DOHH2 (cell line): Measurements from ENCODE around the gene PSMA8.

Source experiments
- H3F3A ChIP-seq: fragments of 200-600 bp; sonication (generic), shearing (Covaris generic); 2 replicates; pipeline ENCODE4 v1.6.0; 2016; ENCODE audit warnings: antibody characterized with exemption, mild to moderate bottlenecking; ENCODE audit not compliant: control insufficient read depth, insufficient read depth
- H3K27ac ChIP-seq: fragments of 200-600 bp; sonication (generic); 2 replicates; pipeline ENCODE4 v1.5.1; 2014; ENCODE audit warnings: low read depth, mild to moderate bottlenecking, low read length, moderate library complexity
- H3K27me3 ChIP-seq: fragments of 200-600 bp; sonication (generic); 2 replicates; pipeline ENCODE4 v1.6.1; 2014; ENCODE audit warnings: mild to moderate bottlenecking, low read length, mixed read lengths; ENCODE audit not compliant: control insufficient read depth
- H3K36me3 ChIP-seq: fragments of 200-600 bp; sonication (generic); 2 replicates; pipeline ENCODE4 v1.6.1; 2014; ENCODE audit warnings: mild to moderate bottlenecking, low read length, moderate library complexity, mixed read lengths; ENCODE audit not compliant: control insufficient read depth
- H3K4me1 ChIP-seq: fragments of 200-600 bp; sonication (generic); 2 replicates; pipeline ENCODE4 v1.6.1; 2014; ENCODE audit warnings: mild to moderate bottlenecking, low read length, mixed read lengths; ENCODE audit not compliant: control insufficient read depth
- H3K4me2 ChIP-seq: fragments of 200-600 bp; sonication (generic); 2 replicates; pipeline ENCODE4 v1.6.0; 2014; ENCODE audit warnings: mild to moderate bottlenecking, low read length, moderate library complexity
- H3K4me3 ChIP-seq: fragments of 200-600 bp; sonication (generic); 2 replicates; pipeline ENCODE4 v1.5.1; 2014; ENCODE audit warnings: mild to moderate bottlenecking, low read length, mixed read lengths
- H3K79me2 ChIP-seq: fragments of 200-600 bp; sonication (generic); 2 replicates; pipeline ENCODE4 v1.6.1; 2014; ENCODE audit warnings: mild to moderate bottlenecking, low read length, mixed read lengths; ENCODE audit not compliant: control insufficient read depth
- H3K9me2 ChIP-seq: fragments of 200-600 bp; sonication (generic); replicated peaks from 2 replicates; pipeline ENCODE4 v1.6.1; 2014; ENCODE audit warnings: mild to moderate bottlenecking, low read length, mixed read lengths; ENCODE audit not compliant: control insufficient read depth
- H3K9me3 ChIP-seq: fragments of 200-600 bp; sonication (generic); 2 replicates; pipeline ENCODE4 v1.6.1; 2014; ENCODE audit warnings: antibody characterized with exemption, low read length, mixed read lengths; ENCODE audit not compliant: control insufficient read depth, insufficient read depth
- H4K20me1 ChIP-seq: fragments of 200-600 bp; sonication (generic); 2 replicates; pipeline ENCODE4 v1.6.0; 2014; ENCODE audit warnings: low read depth, mild to moderate bottlenecking, antibody characterized with exemption, low read length, moderate library complexity; ENCODE audit not compliant: control insufficient read depth, insufficient read depth
- EZH2phosphoT487 ChIP-seq: fragments of 200-600 bp; sonication (generic); IDR thresholded peaks from 2 replicates; pipeline ENCODE4 v1.6.1; 2017; ENCODE audit warnings: borderline replicate concordance, mild to moderate bottlenecking, antibody characterized with exemption, low read length, moderate library complexity, mixed read lengths
- TF ChIP-seq, protein P1 (sequence below): fragments of 200-600 bp; sonication (generic); IDR thresholded peaks from one replicate; pipeline ENCODE4 v1.5.1; 2014; ENCODE audit warnings: antibody characterized with exemption, mild to moderate bottlenecking, low read depth, low read length; ENCODE audit not compliant: poor library complexity, severe bottlenecking

PSMA8 gene

GRCh38 chr18:26215247-26215970, 81.7 kb downstream of the PSMA8 start:
- no peaks in the 10 kb centered on the region for H3K36me3 ChIP-seq
- no peaks in the 10 kb centered on the region for H3K9me3 ChIP-seq
- H3K27ac ChIP-seq, result no peak overlapping the region
- TF ChIP-seq, protein P1, sequence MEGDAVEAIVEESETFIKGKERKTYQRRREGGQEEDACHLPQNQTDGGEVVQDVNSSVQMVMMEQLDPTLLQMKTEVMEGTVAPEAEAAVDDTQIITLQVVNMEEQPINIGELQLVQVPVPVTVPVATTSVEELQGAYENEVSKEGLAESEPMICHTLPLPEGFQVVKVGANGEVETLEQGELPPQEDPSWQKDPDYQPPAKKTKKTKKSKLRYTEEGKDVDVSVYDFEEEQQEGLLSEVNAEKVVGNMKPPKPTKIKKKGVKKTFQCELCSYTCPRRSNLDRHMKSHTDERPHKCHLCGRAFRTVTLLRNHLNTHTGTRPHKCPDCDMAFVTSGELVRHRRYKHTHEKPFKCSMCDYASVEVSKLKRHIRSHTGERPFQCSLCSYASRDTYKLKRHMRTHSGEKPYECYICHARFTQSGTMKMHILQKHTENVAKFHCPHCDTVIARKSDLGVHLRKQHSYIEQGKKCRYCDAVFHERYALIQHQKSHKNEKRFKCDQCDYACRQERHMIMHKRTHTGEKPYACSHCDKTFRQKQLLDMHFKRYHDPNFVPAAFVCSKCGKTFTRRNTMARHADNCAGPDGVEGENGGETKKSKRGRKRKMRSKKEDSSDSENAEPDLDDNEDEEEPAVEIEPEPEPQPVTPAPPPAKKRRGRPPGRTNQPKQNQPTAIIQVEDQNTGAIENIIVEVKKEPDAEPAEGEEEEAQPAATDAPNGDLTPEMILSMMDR, result no peak
- TF ChIP-seq EZH2phosphoT487, result no peak
- no peaks in the 10 kb centered on the region for H4K20me1 ChIP-seq
- peak overlapping the region; percentile 57 for H3K4me2 ChIP-seq
- no peaks in the 10 kb centered on the region for H3K79me2 ChIP-seq
- H3K9me2 ChIP-seq, result no peaks in the 10 kb centered on the region
- peak overlapping the region; percentile 51 for H3K4me3 ChIP-seq
- peaks cover 14% of the 10 kb centered on the region for H3K4me1 ChIP-seq
- H3K27me3 ChIP-seq, result no peaks in the 10 kb centered on the region
- 0 out of 2 replicates have a peak, but pooled peaks cover 4% of the 10 kb centered on the region for H3F3A ChIP-seq

GRCh38 chr18:26225022-26225693, 91.5 kb downstream of the PSMA8 start:
- Histone ChIP-seq H3K79me2 (peaks cover 37% of the 10 kb centered on the region), H3K27ac (no peak overlapping the region), H3K9me3 (no peaks in the 10 kb centered on the region), H3K4me2 (peak overlapping the region; percentile 79), H4K20me1 (no peaks in the 10 kb centered on the region), H3K27me3 (no peaks in the 10 kb centered on the region), H3K4me3 (no peak overlapping the region), H3F3A (no peaks in the 10 kb centered on the region), H3K9me2 (no peaks in the 10 kb centered on the region), H3K36me3 (peaks cover 6% of the 10 kb centered on the region), H3K4me1 (peaks cover 38% of the 10 kb centered on the region)
- TF ChIP-seq, protein P1, result no peak

DNA sequence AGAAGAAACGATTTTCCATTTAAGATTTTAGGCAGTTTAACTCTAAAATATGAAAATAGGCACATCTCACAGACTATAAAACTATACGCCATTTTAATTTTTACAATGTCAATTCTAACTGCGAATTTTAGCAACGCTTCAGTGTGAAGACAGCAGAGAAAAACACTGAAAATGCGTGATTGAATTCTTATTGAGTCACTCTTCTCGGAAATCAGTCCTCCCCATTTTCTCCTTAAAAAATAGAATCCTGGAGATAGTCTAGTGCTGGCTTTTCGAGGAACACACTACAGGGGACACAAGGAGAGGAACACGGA, 92.2 kb downstream of the PSMA8 start:
- H3K9me3 ChIP-seq, result no peaks in the 10 kb centered on the region; the same call in 1 of the 2 replicates
- peak overlapping the region; percentile 81 for H3K4me3 ChIP-seq
- peak overlapping the region; percentile 79 for H3K4me2 ChIP-seq
- H3K9me2 ChIP-seq, result no peaks in the 10 kb centered on the region
- peaks cover 44% of the 10 kb centered on the region for H3K79me2 ChIP-seq
- no peaks in the 10 kb centered on the region for H4K20me1 ChIP-seq
- H3K27ac ChIP-seq, result peak overlapping the region; percentile 64
- no peaks in the 10 kb centered on the region for H3K27me3 ChIP-seq
- peaks cover 12% of the 10 kb centered on the region for H3K36me3 ChIP-seq
- peaks cover 38% of the 10 kb centered on the region for H3K4me1 ChIP-seq
- H3F3A ChIP-seq, result no peaks in the 10 kb centered on the region
- TF ChIP-seq EZH2phosphoT487, result no peak
- TF ChIP-seq, protein P1, result no peak
